GM19023 (cell line): ENCODE data around the gene TMEM81.

Experiments used
- ATAC-seq: cut with Tn5 transposase; IDR thresholded peaks from one replicate; pipeline ENCODE4 v1.9.1; 2021; ENCODE audit warnings: mild to moderate bottlenecking, moderate library complexity; ENCODE audit not compliant: unreplicated experiment

Gene TMEM81

DNA sequence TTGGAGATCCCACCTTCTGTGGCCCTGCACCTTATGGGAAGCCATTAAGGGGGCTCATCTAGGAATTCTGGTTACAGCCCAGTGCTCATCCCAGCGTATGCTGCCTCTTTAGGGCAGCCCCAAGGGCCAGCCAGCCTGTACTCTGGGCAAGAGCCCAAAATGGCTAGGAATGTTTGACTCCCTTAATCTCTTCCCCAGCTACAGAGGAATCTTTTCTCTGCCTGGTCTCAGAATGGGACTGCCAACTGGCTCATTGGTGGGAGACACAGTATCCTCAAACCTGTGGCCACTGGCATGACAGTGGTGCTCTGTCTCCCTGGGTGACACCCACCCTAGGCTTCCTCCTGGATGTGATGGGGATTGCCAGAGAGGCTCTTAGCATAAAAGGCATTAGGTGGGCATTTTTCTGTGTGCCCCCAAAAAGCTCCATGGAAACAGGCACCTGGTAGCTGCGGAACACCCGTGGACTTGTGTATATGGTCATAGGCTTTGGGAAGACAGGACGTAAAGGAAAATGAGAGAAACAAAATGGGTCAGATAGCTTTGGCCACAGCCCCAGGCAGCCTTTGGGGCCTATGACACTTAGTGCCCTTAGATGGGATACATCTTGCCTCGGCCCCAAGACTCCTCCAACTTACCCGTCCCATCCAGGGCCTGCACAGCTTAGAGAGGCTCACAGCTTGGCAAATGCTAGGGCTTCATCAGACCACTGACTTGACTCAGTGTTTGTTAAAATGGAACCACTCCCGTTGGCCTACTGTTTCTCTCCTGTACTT lies 6.9 kb downstream of the TMEM81 start:
- ATAC-seq, result no peak

DNA sequence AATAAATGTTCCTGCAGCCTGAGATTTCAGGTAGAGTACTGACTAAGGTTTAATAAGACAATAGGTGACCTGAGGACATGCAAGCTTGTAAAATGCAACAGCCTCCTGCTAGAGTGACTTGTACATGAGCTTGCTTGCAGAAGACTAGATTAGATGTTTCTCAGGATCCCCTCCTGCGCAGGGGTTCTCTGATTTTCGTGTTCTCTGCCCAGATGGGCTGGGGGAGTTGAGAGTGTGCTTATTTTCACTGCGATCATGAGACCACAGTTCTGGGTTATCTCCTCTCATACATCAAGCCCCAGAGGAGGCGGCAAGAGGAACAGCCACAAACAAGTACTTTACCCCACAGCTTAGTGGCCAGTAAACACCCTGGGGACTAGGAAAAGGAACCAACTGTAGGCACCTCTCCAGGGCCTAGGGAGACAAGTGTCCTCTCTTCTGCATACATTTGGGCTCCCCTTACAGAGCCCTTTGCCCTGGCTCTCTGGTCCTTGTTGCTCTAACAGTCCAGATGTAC lies 8.0 kb downstream of the TMEM81 start:
- ATAC-seq, result no peak

DNA sequence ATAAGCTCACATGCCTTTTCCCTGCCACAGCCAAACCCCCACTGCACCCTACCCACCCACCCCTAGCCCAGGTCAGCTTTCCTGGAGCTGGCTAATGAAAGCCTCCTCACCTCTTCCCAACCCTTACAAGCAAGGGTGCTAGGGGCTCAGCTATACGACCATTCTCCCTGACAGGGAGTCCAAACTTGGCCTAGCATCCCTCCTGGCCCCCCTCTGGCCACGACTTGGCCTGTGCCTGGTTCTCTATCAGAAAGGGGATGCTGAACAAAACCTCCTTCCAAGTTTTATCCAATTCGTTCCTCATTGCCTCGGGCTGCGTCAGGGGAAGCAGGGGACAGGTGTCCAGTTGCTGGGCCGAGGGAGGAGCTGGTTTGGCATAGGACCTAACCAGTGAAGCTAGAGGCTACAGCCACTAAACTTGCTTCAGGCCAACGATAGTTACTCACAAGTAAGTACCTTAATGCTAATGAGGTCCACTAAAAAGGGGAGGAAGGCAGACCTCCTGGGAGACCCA lies 8.6 kb downstream of the TMEM81 start:
- ATAC-seq, result no peak

DNA sequence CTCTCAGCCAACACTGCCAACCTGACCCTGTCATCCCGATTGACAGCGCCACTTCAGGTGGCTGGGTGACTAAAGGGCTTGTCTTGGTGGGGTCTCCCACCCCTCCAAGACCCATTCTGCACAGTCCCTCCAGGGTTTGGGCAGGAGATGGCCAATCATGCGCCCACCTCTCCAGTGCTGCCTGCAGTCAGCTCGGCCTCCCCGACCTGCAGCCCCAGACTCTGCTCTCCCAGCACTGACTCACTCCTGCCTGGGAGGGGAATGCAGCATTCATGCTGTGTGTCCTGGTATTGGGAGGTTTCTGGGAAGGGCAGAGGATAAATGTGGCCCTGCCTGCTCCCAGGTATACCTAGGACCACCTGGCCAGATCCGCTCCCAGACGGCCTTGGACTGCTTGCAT lies 9.7 kb downstream of the TMEM81 start:
- ATAC-seq, result no peak

DNA sequence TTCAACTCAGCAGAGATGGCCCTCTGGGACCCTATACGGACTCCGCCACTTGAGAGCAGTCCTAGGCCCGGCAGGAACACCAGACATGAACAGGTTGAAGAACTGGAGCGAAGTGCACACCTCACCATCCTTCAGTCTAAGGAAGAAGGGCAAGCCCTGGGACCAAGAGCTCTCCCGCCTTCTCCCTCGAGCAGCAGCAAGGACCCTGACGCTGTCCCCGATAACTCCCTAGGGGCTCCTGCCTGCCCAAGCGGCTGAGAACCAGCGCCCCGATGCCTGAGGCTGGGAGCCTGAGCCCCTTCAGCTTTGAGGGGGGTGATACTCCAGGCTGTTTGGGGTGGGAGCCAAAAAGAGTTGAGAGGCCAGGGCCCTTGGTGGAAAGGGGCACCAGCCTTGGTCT lies 10.2 kb downstream of the TMEM81 start:
- ATAC-seq, result no peak

DNA sequence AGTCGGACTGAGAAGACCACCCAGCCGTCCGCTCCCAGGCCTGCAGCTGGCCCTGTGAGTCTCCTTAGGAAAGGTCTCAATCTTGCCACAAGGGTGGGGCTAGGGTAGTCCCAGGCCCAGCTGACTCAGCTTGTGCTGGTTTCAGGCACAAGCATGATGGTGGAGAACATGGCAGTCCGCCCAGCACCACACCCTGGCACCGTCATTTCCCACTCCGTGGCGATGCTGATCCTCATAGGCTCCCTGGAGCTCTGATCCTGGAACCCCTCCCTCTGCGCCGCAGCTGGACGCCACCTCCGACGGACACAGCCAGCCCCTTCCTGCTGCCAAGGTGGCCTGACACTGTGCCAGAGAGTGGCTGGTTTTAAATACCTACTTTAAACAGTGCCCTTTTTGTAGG lies 10.7 kb downstream of the TMEM81 start:
- ATAC-seq, result no peak

DNA sequence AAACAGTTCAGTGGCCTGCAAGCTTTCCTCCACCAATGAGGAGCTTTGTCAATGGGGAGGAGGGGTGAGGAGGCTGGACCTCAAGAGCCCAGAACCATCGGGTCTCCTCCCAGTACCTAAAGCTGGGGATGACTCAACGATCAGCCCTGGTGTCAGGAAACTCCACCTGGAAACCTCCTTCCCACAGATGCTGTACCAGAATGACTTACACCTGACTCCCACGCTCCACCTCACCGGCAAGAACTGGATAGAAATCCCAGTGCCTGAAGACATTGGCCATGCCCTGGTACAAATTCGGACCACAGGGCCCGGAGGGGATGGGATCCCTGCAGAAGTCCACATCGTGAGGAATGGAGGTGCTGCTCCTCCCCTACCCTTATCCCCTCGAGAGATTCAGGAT lies 11.4 kb downstream of the TMEM81 start:
- no peak for ATAC-seq

DNA sequence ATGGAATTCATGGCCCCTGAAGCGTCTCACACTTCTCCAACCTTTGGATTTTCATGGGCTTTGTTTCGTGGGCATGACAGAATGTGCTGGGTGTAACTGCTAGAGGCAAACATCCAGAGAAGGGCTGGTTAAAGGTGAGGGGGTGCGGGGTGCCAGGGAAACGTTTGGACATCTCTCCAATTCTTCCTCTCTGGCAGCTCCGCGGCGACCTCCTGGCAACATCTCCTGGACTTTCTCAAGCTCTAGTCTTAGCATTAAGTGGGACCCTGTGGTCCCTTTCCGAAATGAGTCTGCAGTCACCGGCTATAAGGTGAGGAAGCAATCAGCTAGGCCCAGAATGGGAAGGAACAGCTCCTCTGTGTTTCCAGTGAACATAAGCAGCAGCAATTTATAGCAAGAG lies 12.0 kb downstream of the TMEM81 start:
- ATAC-seq, result no peak

DNA sequence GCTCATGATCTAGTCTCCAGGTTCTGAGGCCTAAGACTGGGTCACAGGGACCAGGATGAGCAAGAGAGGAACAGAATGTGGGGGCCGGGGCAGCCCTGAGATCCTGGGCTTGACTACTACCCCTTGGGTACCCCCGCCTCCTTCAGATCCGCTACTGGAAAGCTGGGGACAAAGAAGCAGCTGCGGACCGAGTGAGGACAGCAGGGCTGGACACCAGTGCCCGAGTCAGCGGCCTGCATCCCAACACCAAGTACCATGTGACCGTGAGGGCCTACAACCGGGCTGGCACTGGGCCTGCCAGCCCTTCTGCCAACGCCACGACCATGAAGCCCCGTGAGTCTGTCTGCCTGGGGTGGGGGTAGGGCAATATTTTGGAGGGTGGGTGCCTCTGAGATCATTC lies 12.5 kb downstream of the TMEM81 start:
- ATAC-seq, result no peak

DNA sequence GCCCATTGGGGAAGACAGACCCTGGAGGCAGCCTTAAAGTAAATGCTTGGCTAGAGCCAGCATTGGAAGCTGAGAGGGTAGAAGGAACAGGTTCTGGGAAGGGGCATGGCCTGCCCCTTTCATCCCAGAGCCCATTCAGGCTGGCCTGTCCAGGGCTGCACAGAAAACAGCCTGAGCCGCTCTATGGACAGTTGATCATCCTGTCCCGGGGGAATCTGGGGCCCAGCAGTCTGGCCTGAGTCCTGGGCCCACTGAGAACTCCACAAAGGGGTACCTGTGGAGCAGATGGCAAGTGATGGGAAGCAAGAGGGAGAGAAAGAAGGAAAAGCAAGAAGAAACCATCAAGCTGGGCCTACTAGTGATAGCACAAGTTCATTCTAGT lies 13.2 kb downstream of the TMEM81 start:
- no peak for ATAC-seq

DNA sequence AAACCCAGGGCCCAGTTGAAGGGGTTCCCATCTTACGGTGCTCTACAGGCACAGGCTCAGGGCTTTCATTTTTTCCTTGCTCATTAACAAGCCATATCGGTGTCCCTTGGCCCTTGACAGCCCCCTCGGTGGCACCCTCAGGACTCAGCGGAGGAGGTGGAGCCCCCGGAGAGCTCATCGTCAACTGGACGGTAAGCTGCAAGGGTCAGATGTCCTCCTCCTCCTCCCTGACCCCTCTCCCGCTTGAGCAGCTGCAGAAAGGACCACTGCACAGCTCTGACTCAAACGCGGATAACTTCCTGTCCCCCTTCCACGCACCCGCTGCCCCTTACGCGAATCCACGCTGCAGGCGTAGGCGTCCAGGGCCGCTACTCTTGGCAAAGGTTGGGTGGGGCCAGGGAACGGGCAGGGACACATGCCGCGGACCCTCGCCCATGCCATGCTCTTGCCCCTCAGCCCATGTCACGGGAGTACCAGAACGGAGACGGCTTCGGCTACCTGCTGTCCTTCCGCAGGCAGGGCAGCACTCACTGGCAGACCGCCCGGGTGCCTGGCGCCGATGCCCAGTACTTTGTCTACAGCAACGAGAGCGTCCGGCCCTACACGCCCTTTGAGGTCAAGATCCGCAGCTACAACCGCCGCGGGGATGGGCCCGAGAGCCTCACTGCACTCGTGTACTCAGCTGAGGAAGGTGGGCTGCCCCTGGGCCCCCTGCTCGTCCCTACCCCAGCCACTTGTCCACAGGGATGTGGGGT lies 14.7 kb downstream of the TMEM81 start:
- ATAC-seq, result no peak

DNA sequence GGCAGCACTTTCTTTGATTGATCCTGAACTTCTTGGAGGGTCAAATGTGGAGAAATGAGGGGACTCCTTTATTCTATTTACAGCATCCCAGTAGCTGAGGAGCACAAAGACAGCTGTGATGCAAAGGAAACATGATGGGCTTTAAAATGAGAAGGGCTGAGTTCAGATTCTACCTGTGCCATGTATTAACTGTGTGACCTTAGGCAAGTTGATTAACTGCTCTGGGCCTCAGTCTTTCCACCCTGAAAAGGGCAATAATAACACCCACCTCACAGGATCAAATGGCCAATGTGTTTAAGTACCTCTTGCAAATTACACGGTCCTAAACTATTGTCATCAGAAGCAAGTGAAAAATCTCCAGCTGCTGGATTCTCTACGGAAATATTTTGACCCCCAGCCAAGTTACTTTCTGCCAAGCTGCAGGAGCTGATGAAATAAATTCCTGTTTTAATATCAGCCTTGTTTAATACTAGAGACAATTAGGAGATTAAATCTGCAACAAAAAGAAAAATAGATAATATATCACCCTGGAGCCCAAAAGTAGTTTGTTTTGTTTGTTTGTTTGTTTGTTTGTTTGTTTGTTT lies 15.7 kb downstream of the TMEM81 start:
- no peak for ATAC-seq

DNA sequence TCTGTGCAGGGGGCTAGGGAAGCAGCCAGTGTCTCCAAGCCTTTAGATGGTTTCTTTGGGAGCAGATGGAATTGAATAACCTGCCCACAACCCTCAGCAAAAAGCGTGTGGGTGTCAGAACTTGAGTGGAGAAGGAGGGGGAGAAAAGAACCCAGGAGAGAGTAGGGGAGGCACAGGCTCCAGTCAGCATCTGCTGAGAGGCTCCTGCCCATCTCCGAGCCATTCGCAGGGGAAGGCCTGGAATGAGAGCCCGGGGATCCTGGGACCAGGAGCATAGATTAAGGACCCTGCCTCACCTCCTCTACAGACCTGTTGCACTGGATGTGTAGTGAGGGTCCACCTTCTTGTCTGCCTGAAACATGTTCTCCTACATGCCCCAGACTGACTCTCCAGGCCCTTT lies 16.3 kb downstream of the TMEM81 start:
- no peak for ATAC-seq

DNA sequence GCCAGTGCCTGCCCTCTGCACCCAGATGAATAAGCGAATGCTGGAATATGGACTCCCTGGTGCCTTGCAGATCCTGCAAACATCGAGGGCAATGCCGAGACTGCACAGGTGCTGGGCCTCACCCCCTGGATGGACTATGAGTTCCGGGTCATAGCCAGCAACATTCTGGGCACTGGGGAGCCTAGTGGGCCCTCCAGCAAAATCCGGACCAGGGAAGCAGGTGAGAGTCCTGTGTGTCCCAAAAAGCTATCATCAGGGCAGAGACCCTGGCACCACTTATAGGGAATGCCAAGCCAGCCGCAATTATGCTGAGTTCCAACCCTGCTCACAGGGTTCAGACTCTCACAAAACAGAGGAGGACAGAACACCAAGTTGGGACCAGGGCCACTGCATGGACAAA lies 17.2 kb downstream of the TMEM81 start:
- ATAC-seq, result no peak

DNA sequence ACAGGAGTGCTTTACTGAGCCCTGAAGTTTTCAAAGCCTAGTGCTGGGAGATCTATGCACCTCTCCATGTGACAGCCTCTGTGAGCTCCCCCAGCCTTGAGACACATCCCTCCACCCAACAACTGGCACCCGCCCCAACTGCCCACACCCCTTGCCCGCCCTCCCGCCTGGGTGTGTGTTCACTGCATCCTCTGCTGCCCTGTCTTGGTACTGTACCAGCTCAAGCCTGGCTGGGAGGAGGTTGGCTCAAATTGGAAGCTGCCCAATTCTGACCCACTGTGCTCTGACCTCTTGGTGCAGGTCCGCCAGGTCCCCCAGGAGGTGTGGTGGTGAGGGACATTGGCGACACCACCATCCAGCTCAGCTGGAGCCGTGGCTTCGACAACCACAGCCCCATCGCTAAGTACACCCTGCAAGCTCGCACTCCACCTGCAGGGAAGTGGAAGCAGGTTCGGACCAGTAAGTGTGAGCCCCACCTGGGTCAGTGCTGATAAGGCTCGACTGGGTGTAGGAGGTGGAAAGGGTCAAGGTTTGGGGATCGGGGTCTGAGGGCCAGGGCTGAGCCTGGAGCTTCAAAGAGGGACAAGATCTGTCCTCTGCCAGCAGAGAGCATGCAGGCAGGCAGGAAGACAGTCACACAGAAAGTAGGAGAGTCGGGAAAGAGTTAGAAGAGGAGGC lies 18.0 kb downstream of the TMEM81 start:
- no peak for ATAC-seq

DNA sequence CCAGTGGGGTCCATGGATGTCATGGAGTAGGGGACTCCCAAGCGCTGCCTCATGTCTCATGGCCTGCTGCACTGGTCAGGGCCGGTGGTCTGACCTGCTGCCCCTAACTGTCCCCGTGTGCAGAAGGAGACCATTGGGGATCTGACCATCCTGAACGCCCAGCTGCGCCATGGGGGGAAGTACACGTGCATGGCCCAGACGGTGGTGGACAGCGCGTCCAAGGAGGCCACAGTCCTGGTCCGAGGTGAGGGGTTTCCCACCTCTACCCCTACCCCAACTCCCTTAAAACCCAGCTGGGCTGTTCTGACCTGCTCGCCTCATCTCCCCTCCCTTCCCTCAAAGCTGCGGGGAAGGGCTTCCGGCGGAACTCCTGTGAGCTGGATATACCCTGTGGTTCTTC lies 18.6 kb downstream of the TMEM81 start:
- no peak for ATAC-seq

DNA sequence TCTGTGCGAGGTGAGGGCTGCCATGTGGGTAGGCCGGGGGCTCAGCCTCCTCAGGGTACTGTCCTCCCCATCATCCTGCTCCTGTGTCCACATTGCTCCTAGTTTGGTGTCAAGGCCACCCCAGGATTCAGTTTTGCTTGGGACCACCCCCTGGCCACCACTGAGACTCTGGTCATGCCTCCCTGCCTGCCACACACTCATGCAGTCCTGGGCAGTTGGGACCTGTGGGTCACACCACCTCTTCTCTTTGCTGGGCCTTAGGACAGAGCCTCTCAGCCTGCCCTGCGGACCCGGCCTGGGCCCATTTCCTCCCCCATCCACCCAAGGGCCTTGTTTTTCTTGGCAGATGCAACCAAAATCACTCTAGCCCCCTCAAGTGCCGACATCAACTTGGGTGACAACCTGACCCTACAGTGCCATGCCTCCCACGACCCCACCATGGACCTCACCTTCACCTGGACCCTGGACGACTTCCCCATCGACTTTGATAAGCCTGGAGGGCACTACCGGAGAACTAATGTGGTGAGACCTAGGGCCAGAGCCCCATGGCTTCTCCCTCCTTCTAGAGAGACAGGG lies 19.4 kb downstream of the TMEM81 start:
- ATAC-seq, result no peak

DNA sequence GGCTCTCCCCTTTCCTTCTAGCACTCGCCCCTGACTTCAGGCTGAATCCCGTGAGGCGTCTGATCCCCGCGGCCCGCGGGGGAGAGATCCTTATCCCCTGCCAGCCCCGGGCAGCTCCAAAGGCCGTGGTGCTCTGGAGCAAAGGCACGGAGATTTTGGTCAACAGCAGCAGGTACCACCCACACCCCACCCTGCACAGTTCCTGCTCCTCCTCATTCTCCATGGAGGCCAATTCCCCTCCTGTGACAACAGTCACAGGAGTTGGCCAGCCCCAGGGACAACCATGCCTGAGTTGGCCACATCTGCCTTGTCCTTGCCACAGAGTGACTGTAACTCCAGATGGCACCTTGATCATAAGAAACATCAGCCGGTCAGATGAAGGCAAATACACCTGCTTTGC lies 20.0 kb downstream of the TMEM81 start:
- no peak for ATAC-seq

DNA sequence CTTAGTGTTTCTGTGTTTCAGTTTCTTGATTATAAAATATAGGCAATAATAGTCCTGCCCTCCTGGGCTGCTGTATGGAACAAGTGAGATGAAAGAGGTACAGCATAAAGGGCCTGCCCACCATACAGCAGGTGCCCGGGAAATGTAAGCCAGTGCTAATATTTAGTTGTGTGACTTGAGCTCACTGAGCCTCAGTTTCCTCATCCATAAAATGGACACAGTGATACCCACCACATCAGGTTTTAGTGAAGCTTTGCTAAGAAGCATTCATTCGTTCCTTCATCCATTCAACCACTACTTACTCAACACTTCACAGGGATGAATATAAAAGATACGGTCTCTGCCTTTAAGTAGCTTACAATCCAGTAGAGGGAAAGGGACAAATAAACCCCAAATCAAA lies 21.4 kb downstream of the TMEM81 start:
- no peak for ATAC-seq

DNA sequence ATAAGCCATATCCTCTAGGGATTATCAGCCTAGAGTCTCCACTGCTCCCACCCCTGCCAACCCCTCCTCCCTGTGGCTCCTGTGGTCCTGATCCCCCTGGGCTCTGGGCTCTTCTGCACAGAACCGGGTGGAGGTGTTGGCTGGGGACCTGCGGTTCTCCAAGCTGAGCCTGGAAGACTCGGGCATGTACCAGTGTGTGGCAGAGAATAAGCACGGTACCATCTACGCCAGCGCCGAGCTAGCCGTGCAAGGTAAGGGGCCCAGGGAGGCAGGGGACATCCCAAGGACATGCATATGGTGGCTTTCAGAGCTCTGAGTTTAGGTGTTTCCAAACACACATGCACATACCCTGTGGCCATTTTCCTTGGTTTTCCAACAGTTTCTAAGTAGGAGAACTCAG lies 21.9 kb downstream of the TMEM81 start:
- ATAC-seq, result no peak

DNA sequence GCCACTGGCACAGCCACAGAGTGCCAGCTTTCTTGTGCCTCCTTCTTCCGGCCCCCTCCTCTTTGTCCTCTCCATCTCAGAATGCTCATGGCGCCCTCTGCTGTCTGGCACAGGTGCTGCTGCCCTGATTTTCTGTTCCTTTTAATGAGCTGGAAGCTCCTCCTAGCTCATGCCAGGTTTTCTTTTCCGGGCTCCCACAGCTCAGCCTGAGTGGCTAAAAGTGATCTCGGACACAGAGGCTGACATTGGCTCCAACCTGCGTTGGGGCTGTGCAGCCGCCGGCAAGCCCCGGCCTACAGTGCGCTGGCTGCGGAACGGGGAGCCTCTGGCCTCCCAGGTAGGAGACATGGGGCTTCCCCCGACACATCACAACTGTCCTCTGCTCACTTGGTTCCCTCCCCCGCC lies 22.6 kb downstream of the TMEM81 start:
- ATAC-seq, result no peak
